ENCODE results near the gene NPC1.

Gene NPC1

DNA sequence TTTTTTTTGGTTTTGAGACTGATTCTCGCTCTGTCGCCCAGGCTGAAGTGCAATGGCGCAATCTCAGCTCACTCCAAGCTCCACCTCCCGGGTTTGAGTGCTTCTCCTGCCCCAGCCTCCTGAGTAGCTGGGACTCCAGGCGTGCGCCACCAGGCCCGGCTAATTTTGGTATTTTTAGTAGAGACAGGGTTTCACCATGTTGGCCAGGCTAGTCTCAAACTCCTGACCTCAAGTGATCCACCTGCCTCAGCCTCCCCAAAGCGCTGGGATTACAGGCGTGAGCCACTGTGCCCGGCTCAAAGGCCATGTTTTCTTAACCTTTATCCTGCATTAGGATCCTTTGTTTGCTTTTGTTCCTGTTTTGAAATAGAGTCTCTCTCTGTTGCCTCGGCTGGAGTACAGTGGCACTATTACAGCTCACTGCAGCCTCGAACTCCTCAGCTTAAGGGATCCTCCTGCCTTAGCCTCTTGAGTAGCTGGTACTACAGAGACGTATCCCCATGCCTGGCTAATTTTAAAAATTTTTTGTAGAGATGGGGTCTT lies 41.0 kb downstream of the NPC1 start:
- no peak for DNase-seq

GRCh38 chr18:23542461-23542860 lies 43.8 kb downstream of the NPC1 start:
- DNase-seq = no peak

- DNase-seq = no peak
These were observed 44.8 kb downstream of the NPC1 start for GRCh38 chr18:23541349-23542093.

DNA sequence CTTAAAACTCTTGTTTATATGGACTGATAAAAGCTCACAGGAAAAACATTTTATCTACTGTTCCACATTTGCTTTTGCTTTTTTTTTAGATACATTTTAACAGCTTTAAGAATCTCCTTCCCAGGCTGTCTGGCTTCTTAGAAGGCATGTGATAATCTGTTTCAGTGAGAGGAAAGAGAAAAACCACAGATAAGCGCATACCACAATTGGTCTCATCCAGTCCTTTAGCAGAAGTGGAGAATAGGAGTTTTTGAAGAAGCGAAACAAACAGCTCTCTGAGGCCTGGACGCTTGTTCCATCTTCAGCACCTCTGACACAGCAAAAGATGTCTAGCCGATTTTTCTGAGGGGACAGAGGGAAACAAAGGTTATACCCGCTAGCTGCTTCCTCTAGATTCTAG lies 45.4 kb downstream of the NPC1 start:
- DNase-seq = no peak

DNA sequence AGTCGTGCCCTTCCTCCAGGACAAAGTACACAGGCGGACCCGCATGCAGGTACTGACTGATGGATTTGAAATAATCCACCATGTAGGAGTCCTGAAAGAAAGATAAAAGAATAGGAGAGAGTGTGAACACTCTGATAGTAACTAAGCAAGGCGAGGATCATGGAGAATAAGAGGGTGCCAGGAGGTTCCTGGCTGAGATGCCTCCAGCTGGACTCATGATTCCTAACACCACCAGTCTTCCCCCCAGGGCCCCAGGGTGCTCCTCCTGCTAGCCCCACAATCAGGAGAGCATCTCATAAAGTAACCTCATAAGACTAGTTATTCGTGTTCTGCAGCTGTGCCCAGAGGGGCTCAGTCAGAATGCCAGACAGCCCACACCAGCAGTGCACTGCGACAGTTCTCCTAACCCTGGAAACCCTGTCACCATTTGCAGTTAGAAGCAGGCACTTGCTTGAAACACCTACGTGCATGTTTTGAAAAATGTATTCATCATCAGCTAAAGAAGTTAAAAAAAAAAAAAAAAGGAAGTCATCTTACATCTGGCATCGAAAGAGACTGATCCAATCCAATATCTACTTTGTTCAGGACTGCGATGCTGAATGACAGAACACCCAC lies 46.3 kb downstream of the NPC1 start:
- DNase-seq = no peak

- no peak for DNase-seq
These were observed 47.0 kb downstream of the NPC1 start for GRCh38 chr18:23539296-23539695.

DNA sequence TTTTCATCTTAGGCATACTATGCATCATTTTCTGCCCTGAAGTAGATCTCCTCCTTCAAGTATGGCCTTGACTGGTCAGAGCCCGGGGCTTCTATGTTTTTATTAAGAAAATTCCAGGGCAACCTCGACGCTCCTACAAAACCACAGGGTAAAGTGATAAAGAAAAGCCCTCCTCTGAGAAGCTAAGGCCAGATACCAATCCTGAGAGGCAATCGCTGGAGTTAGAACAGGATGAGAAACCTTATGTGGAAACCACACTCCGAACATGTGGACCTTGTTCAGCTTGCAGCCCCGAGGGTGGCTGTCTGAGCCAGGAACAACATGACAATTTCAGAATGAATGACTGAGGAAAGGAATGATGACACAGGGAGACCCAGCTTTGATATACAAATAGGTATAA lies 47.4 kb downstream of the NPC1 start:
- no peak for DNase-seq

- no peak for DNase-seq
These were observed 48.3 kb downstream of the NPC1 start for GRCh38 chr18:23538001-23538400.

DNA sequence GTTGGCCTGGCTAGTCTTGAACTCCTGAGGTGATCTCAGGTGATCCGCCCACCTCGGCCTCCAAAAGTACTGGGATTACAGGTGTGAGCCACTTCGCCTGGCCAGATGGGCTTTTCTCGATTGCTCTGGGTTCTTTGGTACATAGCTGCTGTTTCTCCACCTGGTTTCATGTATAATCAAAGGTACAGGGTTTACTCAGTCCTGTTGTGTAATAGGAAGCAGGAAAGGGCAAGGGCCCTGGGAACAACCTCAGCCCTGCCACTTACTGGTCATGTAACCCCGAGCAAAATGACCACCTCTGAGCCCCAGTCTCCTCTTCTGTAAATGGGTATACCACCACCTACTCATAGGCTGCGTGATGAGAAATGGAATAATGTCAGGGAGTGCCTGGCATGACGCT lies 49.0 kb downstream of the NPC1 start:
- DNase-seq = no peak

GRCh38 chr18:23536204-23536603 lies 50.1 kb downstream of the NPC1 start:
- no peak for DNase-seq

- no peak for DNase-seq
These were observed 52.0 kb downstream of the NPC1 start for GRCh38 chr18:23534276-23534675.

DNA sequence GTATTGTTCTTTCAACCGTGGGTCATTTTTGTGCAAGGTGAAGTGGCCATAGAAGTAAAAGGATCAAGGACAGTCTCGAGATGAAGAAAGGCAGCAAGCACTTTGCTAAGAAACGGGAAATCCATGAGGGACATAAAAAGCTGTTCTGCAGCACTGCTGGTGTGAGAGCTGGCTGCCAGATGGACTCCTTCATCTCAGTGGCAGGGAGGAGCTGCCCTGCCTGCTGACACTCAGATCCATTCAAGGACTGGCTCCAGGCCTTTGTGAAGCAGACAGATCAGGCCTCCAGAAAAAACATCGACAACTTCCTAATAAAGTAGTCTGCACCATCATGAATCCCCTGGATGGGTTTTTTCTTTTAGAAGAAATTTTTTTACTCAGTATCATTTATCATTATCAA lies 53.5 kb downstream of the NPC1 start:
- DNase-seq = no peak

DNA sequence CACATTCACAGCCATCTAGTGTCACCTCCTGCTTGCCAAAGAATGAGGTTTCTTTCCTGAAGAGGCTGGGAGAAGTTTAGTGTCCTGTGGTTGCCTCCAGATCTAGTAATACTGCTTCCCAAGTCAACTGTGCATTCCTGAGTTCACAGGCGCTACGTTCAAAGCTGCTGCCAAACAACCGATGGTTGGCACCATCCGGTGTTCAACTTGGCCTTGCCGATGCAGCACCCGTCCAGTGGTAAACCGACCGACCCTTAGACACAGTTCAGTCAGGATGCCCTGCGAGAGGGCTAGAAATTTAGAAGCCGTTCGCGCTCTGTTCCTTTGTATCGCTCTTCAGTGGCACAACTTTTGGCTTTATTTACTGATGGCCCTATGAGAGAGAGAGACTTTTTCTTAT lies 54.4 kb downstream of the NPC1 start:
- DNase-seq = no peak

DNA sequence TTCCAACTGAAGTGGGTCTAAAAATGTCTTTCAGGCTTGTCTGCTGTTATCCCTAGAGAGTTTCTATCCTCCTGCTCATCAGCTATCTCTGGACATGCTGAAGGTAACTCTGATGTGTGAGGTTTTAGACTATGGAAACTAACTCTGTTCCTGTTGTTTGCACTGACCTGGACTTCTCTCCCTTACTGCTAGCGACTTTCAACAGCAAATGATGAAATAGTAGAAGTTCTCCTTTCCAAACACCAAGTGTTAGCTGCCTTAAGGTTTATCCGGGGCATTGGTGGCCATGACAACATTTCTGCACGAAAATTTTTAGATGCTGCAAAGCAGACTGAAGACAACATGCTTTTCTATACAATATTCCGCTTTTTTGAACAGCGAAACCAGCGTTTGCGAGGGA lies 56.1 kb downstream of the NPC1 start:
- DNase-seq = no peak

DNA sequence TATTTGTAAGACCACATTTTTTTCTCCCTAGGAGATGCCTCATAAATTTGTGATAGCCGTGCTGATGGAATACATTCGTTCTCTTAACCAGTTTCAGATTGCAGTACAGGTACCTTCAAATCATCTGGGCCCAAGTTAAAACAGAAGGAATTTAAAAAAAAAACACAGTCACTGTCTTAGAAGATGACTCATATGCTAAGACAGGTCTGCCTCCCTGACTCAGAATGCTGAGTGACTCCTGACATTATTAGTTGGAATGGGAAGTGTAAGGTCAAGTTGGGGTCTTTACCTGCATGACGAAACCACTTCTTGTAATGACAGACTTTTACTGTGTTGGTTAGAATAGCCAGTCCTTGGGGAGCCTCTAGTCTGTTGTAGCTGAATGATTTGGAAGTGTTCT lies 56.7 kb downstream of the NPC1 start:
- DNase-seq = no peak

DNA sequence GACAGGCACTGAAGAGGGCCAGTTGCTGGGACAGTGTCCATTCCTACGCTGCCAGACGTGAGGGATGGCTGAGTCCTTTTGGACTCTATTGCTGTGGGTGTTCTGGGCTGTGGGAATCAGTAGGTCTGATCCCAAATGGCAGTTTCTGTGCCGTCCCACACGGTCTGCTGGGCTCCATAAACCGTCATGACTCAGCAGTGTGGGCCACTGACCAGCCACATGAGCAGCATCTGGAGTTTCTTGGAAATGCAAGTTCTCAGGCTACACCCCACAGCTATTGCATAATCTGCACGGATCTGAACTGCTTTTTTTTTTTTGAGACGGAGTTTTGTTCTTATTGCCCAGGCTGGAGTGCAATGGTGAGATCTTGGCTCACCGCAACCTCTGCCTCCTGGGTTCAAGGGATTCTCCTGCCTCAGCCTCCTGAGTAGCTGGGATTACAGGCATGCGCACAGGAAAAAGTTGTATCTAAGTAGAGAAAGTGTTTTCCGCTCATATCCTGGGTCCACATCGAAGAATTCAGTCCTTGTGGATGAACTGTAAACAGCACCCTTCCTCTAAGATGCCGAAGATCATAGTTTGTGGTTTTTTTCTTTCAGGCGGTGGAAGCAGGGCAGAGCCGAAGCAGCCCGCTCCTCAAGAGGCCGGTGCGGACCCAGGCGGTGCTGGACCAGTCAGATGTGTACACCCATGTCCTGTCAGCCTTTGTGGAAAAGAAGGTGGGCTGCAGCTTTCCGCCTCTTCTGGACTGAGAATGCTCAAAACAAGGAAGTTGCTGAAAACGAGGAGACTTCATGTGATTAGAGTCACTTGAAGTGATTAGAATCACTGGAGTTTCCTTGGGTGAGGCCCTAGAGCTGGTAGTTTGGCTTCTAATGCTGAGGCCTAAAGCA lies 57.5 kb downstream of the NPC1 start:
- DNase-seq = no peak

- no peak for DNase-seq
These were observed 59.7 kb downstream of the NPC1 start for GRCh38 chr18:23526501-23527063.

DNA sequence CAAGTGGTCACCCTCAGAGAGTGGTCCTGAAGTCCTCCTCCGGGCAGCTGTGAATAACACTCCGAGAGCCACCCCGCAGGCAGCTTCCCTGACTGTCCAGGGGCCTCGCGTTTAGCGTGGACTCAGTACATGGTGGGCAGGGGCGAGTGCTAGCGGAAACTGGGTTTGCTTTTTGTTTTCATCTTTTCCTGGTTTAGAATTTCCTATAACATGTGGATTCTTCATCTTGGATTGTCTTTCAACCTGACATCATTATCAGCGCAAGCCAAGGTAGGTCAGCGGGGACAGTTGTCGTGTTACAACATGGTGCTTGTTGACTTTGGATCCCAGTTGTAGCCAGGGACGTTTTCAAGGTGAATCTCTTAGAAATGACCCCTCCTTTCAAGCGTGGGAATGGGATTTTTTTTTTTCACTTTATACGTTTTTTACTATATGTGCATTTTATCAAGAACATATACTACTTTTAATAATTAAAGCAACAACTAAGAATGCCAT lies 62.0 kb downstream of the NPC1 start:
- no peak for DNase-seq

DNA sequence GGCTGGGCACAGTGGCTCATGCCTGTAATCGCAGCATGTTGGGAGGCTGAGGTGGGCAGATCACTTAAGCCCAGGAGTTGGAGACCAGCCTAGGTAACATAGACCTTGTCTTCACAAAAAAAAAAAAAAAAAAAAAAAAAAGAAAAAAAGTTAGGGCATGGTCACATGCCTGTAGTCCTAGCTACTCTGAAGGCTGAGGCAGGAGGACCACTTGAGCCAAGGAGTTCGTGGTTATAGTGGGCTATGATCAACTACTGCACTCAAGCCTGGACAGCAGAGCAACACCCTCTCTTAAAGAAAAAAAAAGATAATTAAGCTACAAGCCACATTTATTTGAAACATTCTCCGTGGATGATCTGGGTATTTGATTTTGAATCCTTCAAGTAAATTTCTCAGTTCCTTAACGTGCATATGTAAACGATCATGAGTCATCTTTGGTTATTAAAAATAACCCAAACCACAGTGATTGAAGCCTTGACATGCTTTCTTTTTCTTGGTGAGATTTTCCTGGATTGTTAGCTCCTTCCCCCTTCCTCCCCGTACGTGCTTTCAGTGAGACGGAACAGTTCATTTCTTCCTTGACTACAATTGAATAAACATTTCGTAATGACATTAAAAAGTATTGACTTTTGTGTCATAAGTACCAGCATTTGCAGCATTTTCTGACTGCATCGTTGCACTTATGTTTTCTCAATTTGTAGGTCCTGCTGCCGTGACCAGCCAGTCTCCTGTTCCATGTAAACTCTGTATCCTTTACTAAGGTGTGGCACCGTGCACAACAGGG lies 62.7 kb downstream of the NPC1 start:
- DNase-seq = no peak

DNA sequence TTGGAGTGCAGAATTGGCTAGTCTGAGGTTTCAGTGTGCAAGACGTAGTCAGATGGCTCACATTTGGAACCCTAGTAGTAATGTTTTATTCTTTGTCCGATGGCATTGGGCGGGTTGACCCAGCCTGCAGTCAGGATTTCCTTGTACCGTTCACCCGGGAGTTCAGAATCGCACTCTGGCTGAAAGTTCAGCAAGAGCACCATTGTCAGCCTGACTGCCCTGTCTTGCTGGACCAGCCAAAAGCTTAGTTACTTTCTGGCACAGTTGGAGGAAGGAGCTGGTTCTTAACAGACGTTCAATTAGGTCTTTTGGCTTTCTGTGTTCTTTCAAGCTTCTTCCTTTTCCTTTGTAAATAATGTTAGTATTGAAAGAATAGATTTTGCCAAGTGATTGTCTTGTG lies 64.4 kb downstream of the NPC1 start:
- no peak for DNase-seq

DNA sequence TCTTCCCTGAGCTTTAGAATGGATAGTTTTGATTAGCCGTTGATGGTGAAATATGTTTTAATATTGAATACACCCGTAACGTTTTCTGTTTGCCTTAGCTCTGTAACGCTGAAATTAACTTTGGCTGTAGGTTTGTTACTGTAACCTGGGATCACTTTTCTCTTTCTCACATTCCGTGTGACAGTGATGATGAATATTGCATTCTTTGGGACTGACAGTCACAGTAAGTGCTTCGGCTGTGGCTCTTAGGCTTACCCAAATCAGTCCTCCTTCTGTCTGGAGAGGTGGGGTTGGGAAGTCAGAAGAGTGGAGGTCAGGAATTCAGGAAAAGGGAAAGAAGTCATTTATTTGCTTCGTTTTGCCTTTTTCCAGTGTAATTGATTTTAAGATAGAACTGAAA lies 65.0 kb downstream of the NPC1 start:
- DNase-seq = no peak

- no peak for DNase-seq
These were observed 66.6 kb downstream of the NPC1 start for GRCh38 chr18:23519734-23520133.
